Measurements from ENCODE around the gene ZBTB8OS.
"Not testable (repeated sequence)": the region's sequence is repeated elsewhere in the genome, so short reads cannot be mapped to it uniquely, and the experiment has no call there.

ZBTB8OS gene

GRCh38 chr1:32680642-32681041, 30.3 kb upstream of the ZBTB8OS start:
- Histone ChIP-seq H3K27ac (ENCODE audit: low read length) (no peak overlapping the region), H3K4me3 (ENCODE audit: low read length) (no peak overlapping the region), H3K9me3 (ENCODE audit: control insufficient read depth, low read depth, low read length) (no peaks in the 10 kb centered on the region), H3K27me3 (ENCODE audit: control insufficient read depth, insufficient read depth, low read length) (no peaks in the 10 kb centered on the region), H3K36me3 (ENCODE audit: control insufficient read depth, low read depth, low read length) (peaks cover 93% of the 10 kb centered on the region), H3K9ac (ENCODE audit: low read length) (no peak overlapping the region), H3K4me1 (ENCODE audit: control insufficient read depth, low read depth, low read length) (no peaks in the 10 kb centered on the region)

- H3K4me1 ChIP-seq (ENCODE audit: control insufficient read depth, low read depth, low read length); H3K27me3 ChIP-seq (ENCODE audit: control insufficient read depth, insufficient read depth, low read length); H3K27ac ChIP-seq (ENCODE audit: low read length); H3K4me3 ChIP-seq (ENCODE audit: low read length); H3K9me3 ChIP-seq (ENCODE audit: control insufficient read depth, low read depth, low read length); H3K9ac ChIP-seq (ENCODE audit: low read length): not testable (repeated sequence)
- peaks cover 92% of the 10 kb centered on the region for H3K36me3 ChIP-seq (ENCODE audit: control insufficient read depth, low read depth, low read length)
These were observed 29.6 kb upstream of the ZBTB8OS start for GRCh38 chr1:32679993-32680392.

- Histone ChIP-seq H3K27ac (ENCODE audit: low read length) (no peak overlapping the region), H3K9ac (ENCODE audit: low read length) (no peak overlapping the region), H3K4me1 (ENCODE audit: control insufficient read depth, low read depth, low read length) (no peaks in the 10 kb centered on the region), H3K36me3 (ENCODE audit: control insufficient read depth, low read depth, low read length) (peaks cover 88% of the 10 kb centered on the region), H3K9me3 (ENCODE audit: control insufficient read depth, low read depth, low read length) (no peaks in the 10 kb centered on the region), H3K27me3 (ENCODE audit: control insufficient read depth, insufficient read depth, low read length) (no peaks in the 10 kb centered on the region), H3K4me3 (ENCODE audit: low read length) (no peak overlapping the region)
These were observed 26.6 kb upstream of the ZBTB8OS start for GRCh38 chr1:32676945-32677344.

- H3K27me3 ChIP-seq (ENCODE audit: control insufficient read depth, insufficient read depth, low read length); H3K27ac ChIP-seq (ENCODE audit: low read length); H3K4me3 ChIP-seq (ENCODE audit: low read length); H3K9me3 ChIP-seq (ENCODE audit: control insufficient read depth, low read depth, low read length); H3K9ac ChIP-seq (ENCODE audit: low read length); H3K4me1 ChIP-seq (ENCODE audit: control insufficient read depth, low read depth, low read length): not testable (repeated sequence)
- peaks cover 92% of the 10 kb centered on the region for H3K36me3 ChIP-seq (ENCODE audit: control insufficient read depth, low read depth, low read length)
These were observed 18.4 kb upstream of the ZBTB8OS start for GRCh38 chr1:32668716-32669115.

GRCh38 chr1:32666901-32667566, 16.7 kb upstream of the ZBTB8OS start:
- H3K4me1 ChIP-seq (ENCODE audit: control insufficient read depth, low read depth, low read length): no peaks in the 10 kb centered on the region
- H3K9me3 ChIP-seq (ENCODE audit: control insufficient read depth, low read depth, low read length): no peaks in the 10 kb centered on the region
- no peak overlapping the region for H3K27ac ChIP-seq (ENCODE audit: low read length)
- H3K4me3 ChIP-seq (ENCODE audit: low read length): no peak overlapping the region
- no peak overlapping the region for H3K9ac ChIP-seq (ENCODE audit: low read length)
- H3K36me3 ChIP-seq (ENCODE audit: control insufficient read depth, low read depth, low read length): peaks cover 91% of the 10 kb centered on the region
- H3K27me3 ChIP-seq (ENCODE audit: control insufficient read depth, insufficient read depth, low read length): no peaks in the 10 kb centered on the region

GRCh38 chr1:32665915-32666314, 15.6 kb upstream of the ZBTB8OS start:
- no peaks in the 10 kb centered on the region for H3K9me3 ChIP-seq (ENCODE audit: control insufficient read depth, low read depth, low read length)

GRCh38 chr1:32659581-32659980, 9.2 kb upstream of the ZBTB8OS start:
- peaks cover 91% of the 10 kb centered on the region for H3K36me3 ChIP-seq (ENCODE audit: control insufficient read depth, low read depth, low read length)
- no peaks in the 10 kb centered on the region for H3K4me1 ChIP-seq (ENCODE audit: control insufficient read depth, low read depth, low read length)
- H3K27ac ChIP-seq (ENCODE audit: low read length): no peak overlapping the region
- H3K4me3 ChIP-seq (ENCODE audit: low read length): no peak overlapping the region
- no peaks in the 10 kb centered on the region for H3K27me3 ChIP-seq (ENCODE audit: control insufficient read depth, insufficient read depth, low read length)
- no peak overlapping the region for H3K9ac ChIP-seq (ENCODE audit: low read length)
- H3K9me3 ChIP-seq (ENCODE audit: control insufficient read depth, low read depth, low read length): no peaks in the 10 kb centered on the region

More at GRCh38 chr1:32665915-32666314, 15.6 kb upstream of the ZBTB8OS start:
- peaks cover 90% of the 10 kb centered on the region for H3K36me3 ChIP-seq (ENCODE audit: control insufficient read depth, low read depth, low read length)
- no peaks in the 10 kb centered on the region for H3K27me3 ChIP-seq (ENCODE audit: control insufficient read depth, insufficient read depth, low read length)
- no peaks in the 10 kb centered on the region for H3K4me1 ChIP-seq (ENCODE audit: control insufficient read depth, low read depth, low read length)
- H3K9ac ChIP-seq (ENCODE audit: low read length): no peak overlapping the region
- no peak overlapping the region for H3K4me3 ChIP-seq (ENCODE audit: low read length)
- no peak overlapping the region for H3K27ac ChIP-seq (ENCODE audit: low read length)

- Histone ChIP-seq H3K9ac (ENCODE audit: low read length) (peak overlapping the region; percentile 100), H3K27ac (ENCODE audit: low read length) (peak overlapping the region; percentile 97), H3K4me3 (ENCODE audit: low read length) (peak overlapping the region; percentile 94), H3K9me3 (ENCODE audit: control insufficient read depth, low read depth, low read length) (no peaks in the 10 kb centered on the region), H3K27me3 (ENCODE audit: control insufficient read depth, insufficient read depth, low read length) (no peaks in the 10 kb centered on the region), H3K4me1 (ENCODE audit: control insufficient read depth, low read depth, low read length) (peaks cover 12% of the 10 kb centered on the region), H3K36me3 (ENCODE audit: control insufficient read depth, low read depth, low read length) (peaks cover 50% of the 10 kb centered on the region)
These were observed 2.1 kb upstream of the ZBTB8OS start for GRCh38 chr1:32652244-32652962.

GRCh38 chr1:32651461-32652073, 1.2 kb upstream of the ZBTB8OS start:
- Histone ChIP-seq H3K9me3 (ENCODE audit: control insufficient read depth, low read depth, low read length) (no peaks in the 10 kb centered on the region), H3K27me3 (ENCODE audit: control insufficient read depth, insufficient read depth, low read length) (no peaks in the 10 kb centered on the region), H3K27ac (ENCODE audit: low read length) (peak overlapping the region; percentile 97), H3K4me3 (ENCODE audit: low read length) (peak overlapping the region; percentile 94), H3K4me1 (ENCODE audit: control insufficient read depth, low read depth, low read length) (peaks cover 12% of the 10 kb centered on the region), H3K9ac (ENCODE audit: low read length) (peak overlapping the region; percentile 100), H3K36me3 (ENCODE audit: control insufficient read depth, low read depth, low read length) (peaks cover 43% of the 10 kb centered on the region)

- H3K9ac ChIP-seq (ENCODE audit: low read length): peak within 1 kb of the TSS; percentile 100
These were observed 556 bp upstream of the ZBTB8OS start, which contains the start of gene RBBP4 for GRCh38 chr1:32650752-32651460. Gene RBBP4 (plus strand): TSS chr1:32651208. CDS start chr1:32651307, 99 bp downstream.

More at GRCh38 chr1:32650752-32651460, 556 bp upstream of the ZBTB8OS start, which contains the start of gene RBBP4:
- peaks cover 37% of the 10 kb centered on the region for H3K36me3 ChIP-seq (ENCODE audit: control insufficient read depth, low read depth, low read length)
- no peaks in the 10 kb centered on the region for H3K27me3 ChIP-seq (ENCODE audit: control insufficient read depth, insufficient read depth, low read length)
- H3K9me3 ChIP-seq (ENCODE audit: control insufficient read depth, low read depth, low read length): no peaks in the 10 kb centered on the region
- H3K4me1 ChIP-seq (ENCODE audit: control insufficient read depth, low read depth, low read length): peaks cover 12% of the 10 kb centered on the region
- H3K27ac ChIP-seq (ENCODE audit: low read length): peak within 1 kb of the TSS; percentile 100
- H3K4me3 ChIP-seq (ENCODE audit: low read length): peak within 1 kb of the TSS; percentile 94

All from iPS-18a (cell line).